Activated T-cell treated with anti-CD3 and anti-CD28 coated beads for 4 hours (primary cell): Measurements from ENCODE around the gene SFSWAP.
"Not testable (repeated sequence)": the region's sequence is repeated elsewhere in the genome, so short reads cannot be mapped to it uniquely, and the experiment has no call there.

Experiments
- DNase-seq: peaks from one replicate; pipeline ENCODE4 v3.0.0-alpha.2; 2020

The SFSWAP gene

GRCh38 chr12:131710464-131711457, at the start of gene SFSWAP:
SFSWAP (plus strand) TSS chr12:131711090; CDS start chr12:131711230, 140 bp downstream.
- DNase-seq, result peak; percentile 61

- not testable (repeated sequence) for DNase-seq
Measured at GRCh38 chr12:131661170-131661985, 49.5 kb upstream of the SFSWAP start.

- not testable (repeated sequence) for DNase-seq
Measured at GRCh38 chr12:131661986-131662288, 49.0 kb upstream of the SFSWAP start.

- not testable (repeated sequence) for DNase-seq
Measured at GRCh38 chr12:131662346-131662745, 48.5 kb upstream of the SFSWAP start.

- not testable (repeated sequence) for DNase-seq
Measured at GRCh38 chr12:131665666-131666065, 45.2 kb upstream of the SFSWAP start.

- not testable (repeated sequence) for DNase-seq
Measured at GRCh38 chr12:131666486-131666885, 44.4 kb upstream of the SFSWAP start.

- not testable (repeated sequence) for DNase-seq
Measured at GRCh38 chr12:131666978-131667601, 43.8 kb upstream of the SFSWAP start.

GRCh38 chr12:131671276-131671675, 39.6 kb upstream of the SFSWAP start:
- DNase-seq, result no peak

GRCh38 chr12:131671871-131672270, 39.0 kb upstream of the SFSWAP start:
- no peak for DNase-seq

- DNase-seq, result no peak
Measured at GRCh38 chr12:131672311-131672940, 38.5 kb upstream of the SFSWAP start.

- no peak for DNase-seq
Measured at GRCh38 chr12:131672941-131673887, 37.7 kb upstream of the SFSWAP start.

GRCh38 chr12:131673888-131674257, 37.0 kb upstream of the SFSWAP start:
- no peak for DNase-seq

GRCh38 chr12:131674373-131674772, 36.5 kb upstream of the SFSWAP start:
- no peak for DNase-seq

- no peak for DNase-seq
Measured at GRCh38 chr12:131675126-131676080, 35.5 kb upstream of the SFSWAP start.

- DNase-seq, result no peak
Measured at GRCh38 chr12:131676544-131676943, 34.3 kb upstream of the SFSWAP start.

GRCh38 chr12:131677067-131677466, 33.8 kb upstream of the SFSWAP start:
- DNase-seq, result not testable (repeated sequence)

- DNase-seq, result no peak
Measured at GRCh38 chr12:131677699-131678098, 33.2 kb upstream of the SFSWAP start.

- DNase-seq, result not testable (repeated sequence)
Measured at GRCh38 chr12:131678389-131679181, 32.3 kb upstream of the SFSWAP start.

GRCh38 chr12:131679186-131679585, 31.7 kb upstream of the SFSWAP start:
- not testable (repeated sequence) for DNase-seq
